Body of pancreas (tissue), 4 donors: ENCODE data around the gene ARHGEF17. TPM values are rescaled to one million over a fixed set of nuclear protein-coding genes. Genes with fewer than 3 reads are reported as not detected.

Source experiments
- ATAC-seq: fragments of 150-250 bp; one replicate; pipeline ENCODE4 v1.9.1; 2016
- DNase-seq, 4 donors: peaks; one replicate each; pipeline ENCODE4 v3.0.0-alpha.2; 2019
- H3K27ac ChIP-seq, 4 donors: fragments of 200-600 bp; sonication (generic); 1 replicate in 3 of 4; 2 replicates in 1 of 4; pipeline versions ENCODE4 v1.5.1 to v1.6.1; 2016 to 2019; ENCODE audit warnings: mild to moderate bottlenecking in 1 of 4, mixed read lengths in 1 of 4, moderate library complexity in 1 of 4
- H3K27me3 ChIP-seq, 2 donors: fragments of 200-600 bp; sonication (generic); one replicate each; pipeline ENCODE4 v1.6.0; 2016; ENCODE audit warnings: mild to moderate bottlenecking in 1 of 2
- H3K36me3 ChIP-seq, 2 donors: fragments of 200-600 bp; sonication (generic); replicated peaks in 1 of 2; 2 replicates each; pipeline ENCODE4 v1.5.1; 2016; ENCODE audit warnings: low read depth in 2 of 2; ENCODE audit not compliant: insufficient read depth in 1 of 2
- H3K4me1 ChIP-seq: fragments of 200-600 bp; sonication (generic); one replicate; pipeline ENCODE4 v1.6.0; 2016
- H3K4me3 ChIP-seq, 2 donors: fragments of 200-600 bp; sonication (generic); 1 replicate in 1 of 2; 2 replicates in 1 of 2; pipeline ENCODE4 v1.5.1; 2016 to 2019
- H3K9me3 ChIP-seq, 3 donors: fragments of 200-600 bp; sonication (generic); 1 replicate in 2 of 3; 2 replicates in 1 of 3; pipeline ENCODE4 v1.5.1; 2016
- POLR2A ChIP-seq, 3 donors: fragments of 450-650 bp; IDR thresholded peaks; one replicate each; pipeline ENCODE4 v1.6.1; 2016; ENCODE audit warnings: antibody characterized with exemption in 3 of 3, mild to moderate bottlenecking in 2 of 3
- WGBS, 2 donors: methylation state at CpG; one replicate each; pipeline ENCODE4 v1.1.5; 2017; 5-methylcytosine and 5-hydroxymethylcytosine counted together
- intact Hi-C: fragments of 100-400 bp; cut with DNase I; formaldehyde crosslinking; loops from one replicate; pipeline ENCODE4 v1.15.1; 2023
- total RNA-seq, 2 donors: library from RNA; depleted of rRNA; stranded (reverse); fragments of >200 nt; gene quantifications; one replicate each; pipeline ENCODE4 v1.1.0, GENCODE V29; 2016
- TF ChIP-seq, protein P1 (sequence below), 7 experiments: fragments of 450-650 bp in 4 of 7; fragments of 200-600 bp in 3 of 7; sonication (generic) in 3 of 7; IDR thresholded peaks; one replicate each; pipeline ENCODE4 v1.5.1; 2016 to 2019; ENCODE audit warnings: antibody characterized with exemption in 7 of 7

ARHGEF17 gene
- total RNA-seq, 2 donors from 2014 or later, result 19.2 to 28.0 TPM

- Histone ChIP-seq H3K4me3 (no peak overlapping the region), H3K9me3 (no peaks in the 10 kb centered on the region), H3K4me1 (peaks cover 59% of the 10 kb centered on the region), H3K27me3 (no peaks in the 10 kb centered on the region), H3K36me3 (no peaks in the 10 kb centered on the region), H3K27ac (peak overlapping the region in 2 of 4 donors; percentile 18 to 52)
- 59 to 72% methylated on average over 5 to 6 of the region's 6 CpGs for WGBS, 2 donors
- intact Hi-C loops, result no loop called here
- ATAC-seq (no peak), DNase-seq (no peak)
- no peak for TF ChIP-seq POLR2A (IDR thresholded peaks at IDR 0.05)
- TF ChIP-seq, protein P1, sequence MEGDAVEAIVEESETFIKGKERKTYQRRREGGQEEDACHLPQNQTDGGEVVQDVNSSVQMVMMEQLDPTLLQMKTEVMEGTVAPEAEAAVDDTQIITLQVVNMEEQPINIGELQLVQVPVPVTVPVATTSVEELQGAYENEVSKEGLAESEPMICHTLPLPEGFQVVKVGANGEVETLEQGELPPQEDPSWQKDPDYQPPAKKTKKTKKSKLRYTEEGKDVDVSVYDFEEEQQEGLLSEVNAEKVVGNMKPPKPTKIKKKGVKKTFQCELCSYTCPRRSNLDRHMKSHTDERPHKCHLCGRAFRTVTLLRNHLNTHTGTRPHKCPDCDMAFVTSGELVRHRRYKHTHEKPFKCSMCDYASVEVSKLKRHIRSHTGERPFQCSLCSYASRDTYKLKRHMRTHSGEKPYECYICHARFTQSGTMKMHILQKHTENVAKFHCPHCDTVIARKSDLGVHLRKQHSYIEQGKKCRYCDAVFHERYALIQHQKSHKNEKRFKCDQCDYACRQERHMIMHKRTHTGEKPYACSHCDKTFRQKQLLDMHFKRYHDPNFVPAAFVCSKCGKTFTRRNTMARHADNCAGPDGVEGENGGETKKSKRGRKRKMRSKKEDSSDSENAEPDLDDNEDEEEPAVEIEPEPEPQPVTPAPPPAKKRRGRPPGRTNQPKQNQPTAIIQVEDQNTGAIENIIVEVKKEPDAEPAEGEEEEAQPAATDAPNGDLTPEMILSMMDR (IDR thresholded peaks at IDR 0.05), result no peak
Observed at GRCh38 chr11:73312851-73313327, 4.8 kb downstream of the ARHGEF17 start.

- no peaks in the 10 kb centered on the region for H3K27me3 ChIP-seq
- no peak for TF ChIP-seq POLR2A (IDR thresholded peaks at IDR 0.05)
- TF ChIP-seq, protein P1 (IDR thresholded peaks at IDR 0.05), result no peak
- intact Hi-C loops, result no loop called here
- H3K27ac ChIP-seq, result peak overlapping the region in 2 of 4 donors; percentile 16 to 52
- H3K36me3 ChIP-seq, result no peaks in the 10 kb centered on the region
- no peak for DNase-seq
- ATAC-seq, result no peak
- peaks cover 53% of the 10 kb centered on the region for H3K4me1 ChIP-seq
- no peaks in the 10 kb centered on the region for H3K9me3 ChIP-seq
- no peak overlapping the region for H3K4me3 ChIP-seq
- 63 to 67% methylated on average over 1 of the region's 1 CpG for WGBS, 2 donors
Observed at GRCh38 chr11:73313652-73314051, 5.6 kb downstream of the ARHGEF17 start.

DNA sequence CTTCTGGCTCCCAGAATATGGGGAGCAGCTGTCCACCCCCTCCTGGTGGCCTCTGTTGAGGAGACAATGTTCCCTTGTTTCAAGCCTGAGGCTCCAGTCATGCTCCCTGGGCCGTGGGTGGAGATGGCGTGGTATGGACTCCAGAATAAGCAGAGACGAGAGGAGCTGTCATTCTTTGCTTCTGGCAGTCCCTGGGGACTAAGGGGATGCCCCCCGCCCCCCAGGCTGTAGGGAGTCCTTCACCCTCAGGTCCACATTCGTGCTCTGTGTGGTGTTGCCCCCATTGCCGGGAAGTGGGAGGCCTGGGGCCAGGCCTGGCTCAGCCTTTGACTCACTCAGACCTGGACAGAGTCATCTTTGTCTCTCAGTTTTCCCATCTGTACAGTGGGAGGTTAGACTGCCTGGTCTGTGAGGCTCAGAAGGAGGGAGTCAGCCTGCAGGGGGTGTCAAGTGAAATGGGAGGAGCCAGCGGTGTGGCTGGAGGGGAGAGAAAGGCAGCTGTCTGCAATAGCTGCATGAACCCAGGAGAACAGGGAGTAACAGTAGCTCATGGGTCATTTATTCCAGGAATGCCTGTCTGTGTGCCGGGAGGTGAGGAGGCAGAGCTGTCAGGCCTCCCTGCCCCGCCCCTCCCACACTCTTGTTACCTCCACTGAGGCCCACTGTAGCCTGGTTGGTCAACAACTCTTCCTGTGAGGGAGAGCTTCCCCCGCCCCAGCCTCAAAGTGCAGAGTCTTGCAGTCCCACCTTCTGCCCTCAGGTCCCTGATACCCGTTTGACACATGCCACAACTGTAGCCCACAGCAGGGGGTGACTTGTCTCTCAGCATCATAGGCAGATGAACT, 6.3 kb downstream of the ARHGEF17 start:
- H3K27ac ChIP-seq, result peak overlapping the region in 3 of 4 donors; percentile 16 to 52 (median 41)
- WGBS, 2 donors, result 52 to 55% methylated on average over 7 to 9 of the region's 11 CpGs
- no peak overlapping the region for H3K4me3 ChIP-seq
- ATAC-seq (peak; percentile 25), DNase-seq (no peak)
- intact Hi-C loops, result no loop called here
- peaks cover 49% of the 10 kb centered on the region for H3K4me1 ChIP-seq
- no peaks in the 10 kb centered on the region for H3K9me3 ChIP-seq
- TF ChIP-seq, protein P1 (IDR thresholded peaks at IDR 0.05), result no peak
- TF ChIP-seq POLR2A (IDR thresholded peaks at IDR 0.05), result no peak
- H3K27me3 ChIP-seq, result no peaks in the 10 kb centered on the region
- H3K36me3 ChIP-seq, result no peaks in the 10 kb centered on the region

- H3K4me1 ChIP-seq, result peaks cover 47% of the 10 kb centered on the region
- H3K27ac ChIP-seq, result no peak overlapping the region
- TF ChIP-seq POLR2A (IDR thresholded peaks at IDR 0.05), result no peak
- no peak overlapping the region for H3K4me3 ChIP-seq
- intact Hi-C loops, result no loop called here
- H3K27me3 ChIP-seq, result no peaks in the 10 kb centered on the region
- WGBS, 2 donors, result 57 to 60% methylated on average over 8 to 9 of the region's 9 CpGs
- H3K36me3 ChIP-seq, result no peaks in the 10 kb centered on the region
- ATAC-seq, result no peak
- H3K9me3 ChIP-seq, result no peaks in the 10 kb centered on the region
- no peak for DNase-seq
Observed at GRCh38 chr11:73315293-73316020, 7.4 kb downstream of the ARHGEF17 start.

GRCh38 chr11:73316422-73316821, 8.3 kb downstream of the ARHGEF17 start:
- DNase-seq (no peak), ATAC-seq (no peak)
- Histone ChIP-seq H3K27me3 (no peaks in the 10 kb centered on the region), H3K4me1 (peaks cover 44% of the 10 kb centered on the region), H3K4me3 (no peak overlapping the region), H3K27ac (no peak overlapping the region), H3K36me3 (no peaks in the 10 kb centered on the region), H3K9me3 (no peaks in the 10 kb centered on the region)
- WGBS, 2 donors, result 71 to 72% methylated on average over 1 of the region's 1 CpG
- TF ChIP-seq, protein P1 (IDR thresholded peaks at IDR 0.05), result no peak
- TF ChIP-seq POLR2A (IDR thresholded peaks at IDR 0.05), result no peak
- intact Hi-C loops, result no loop called here
